IPS-11a (cell line): ENCODE measurements around the gene CDH8.

ENCODE experiments used
- H3K4me3 ChIP-seq: one replicate; pipeline ENCODE4 v1.5.1; 2013; ENCODE audit warnings: low read depth, low read length, control low read depth

CDH8 gene

GRCh38 chr16:62033065-62033464 is 3.2 kb downstream of the CDH8 start:
- H3K4me3 ChIP-seq, result no peak overlapping the region

GRCh38 chr16:62029947-62030346 is 6.3 kb downstream of the CDH8 start:
- H3K4me3 ChIP-seq, result no peak overlapping the region

- no peak overlapping the region for H3K4me3 ChIP-seq
These were observed 13.6 kb downstream of the CDH8 start for GRCh38 chr16:62022688-62023087.

GRCh38 chr16:62021161-62021581 is 15.1 kb downstream of the CDH8 start:
- H3K4me3 ChIP-seq, result no peak overlapping the region

GRCh38 chr16:62020681-62021080 is 15.6 kb downstream of the CDH8 start:
- H3K4me3 ChIP-seq, result no peak overlapping the region

GRCh38 chr16:62019851-62020250 is 16.4 kb downstream of the CDH8 start:
- no peak overlapping the region for H3K4me3 ChIP-seq

GRCh38 chr16:62018301-62019060 is 17.8 kb downstream of the CDH8 start:
- no peak overlapping the region for H3K4me3 ChIP-seq

- H3K4me3 ChIP-seq, result no peak overlapping the region
These were observed 21.8 kb downstream of the CDH8 start for GRCh38 chr16:62014319-62014923.

GRCh38 chr16:62010186-62010585 is 26.1 kb downstream of the CDH8 start:
- H3K4me3 ChIP-seq, result no peak overlapping the region

GRCh38 chr16:61998460-61998859 is 37.8 kb downstream of the CDH8 start:
- H3K4me3 ChIP-seq, result no peak overlapping the region

GRCh38 chr16:61993108-61993507 is 43.1 kb downstream of the CDH8 start:
- no peak overlapping the region for H3K4me3 ChIP-seq

- no peak overlapping the region for H3K4me3 ChIP-seq
These were observed 48.7 kb downstream of the CDH8 start for GRCh38 chr16:61987474-61988012.

- H3K4me3 ChIP-seq, result no peak overlapping the region
These were observed 67.2 kb downstream of the CDH8 start for GRCh38 chr16:61969077-61969382.

- no peak overlapping the region for H3K4me3 ChIP-seq
These were observed 67.8 kb downstream of the CDH8 start for GRCh38 chr16:61968242-61969076.

GRCh38 chr16:61957075-61957855 is 79.0 kb downstream of the CDH8 start:
- no peak overlapping the region for H3K4me3 ChIP-seq

- H3K4me3 ChIP-seq, result no peak overlapping the region
These were observed 83.4 kb downstream of the CDH8 start for GRCh38 chr16:61952841-61953240.

- H3K4me3 ChIP-seq, result no peak overlapping the region
These were observed 87.8 kb downstream of the CDH8 start for GRCh38 chr16:61948414-61948813.

GRCh38 chr16:61946019-61946418 is 90.2 kb downstream of the CDH8 start:
- no peak overlapping the region for H3K4me3 ChIP-seq

GRCh38 chr16:61945511-61945910 is 90.7 kb downstream of the CDH8 start:
- no peak overlapping the region for H3K4me3 ChIP-seq

- H3K4me3 ChIP-seq, result no peak overlapping the region
These were observed 92.2 kb downstream of the CDH8 start for GRCh38 chr16:61944004-61944403.

GRCh38 chr16:61940611-61941010 is 95.6 kb downstream of the CDH8 start:
- H3K4me3 ChIP-seq, result no peak overlapping the region
